Stimulated activated CD4-positive, alpha-beta T cell treated with anti-CD3 and anti-CD28 coated beads, Interleukin-4, amount 100 ng/mL, for 48 hours (primary cell): ENCODE results near the gene TPK1.

ENCODE experiments used
- DNase-seq, 2 donors: peaks; one replicate each; pipeline ENCODE4 v3.0.0-alpha.2; 2020; ENCODE audit warnings: low read depth in 2 of 2

TPK1 gene

DNA sequence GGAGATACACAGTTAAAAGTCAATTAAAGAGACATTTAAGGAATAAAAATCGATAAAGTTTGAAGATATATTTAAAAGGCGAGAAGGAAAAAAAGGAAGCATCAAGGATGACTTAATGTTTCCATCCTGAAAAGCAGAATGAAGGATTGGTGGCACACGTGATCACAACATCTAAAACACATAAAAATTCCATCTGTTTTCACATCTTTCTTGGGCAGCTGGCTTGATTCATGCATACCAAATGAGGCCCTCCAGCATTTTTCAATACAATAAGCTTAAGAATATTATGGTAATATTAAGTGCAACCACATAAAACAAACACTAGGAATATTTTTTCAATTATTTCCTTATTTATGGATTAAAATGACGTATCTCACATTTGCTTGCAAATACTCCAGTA, 112.6 kb downstream of the TPK1 start:
- DNase-seq, result no peak

- DNase-seq, result no peak
Observed at GRCh38 chr7:144720710-144721109, 115.1 kb downstream of the TPK1 start.

DNA sequence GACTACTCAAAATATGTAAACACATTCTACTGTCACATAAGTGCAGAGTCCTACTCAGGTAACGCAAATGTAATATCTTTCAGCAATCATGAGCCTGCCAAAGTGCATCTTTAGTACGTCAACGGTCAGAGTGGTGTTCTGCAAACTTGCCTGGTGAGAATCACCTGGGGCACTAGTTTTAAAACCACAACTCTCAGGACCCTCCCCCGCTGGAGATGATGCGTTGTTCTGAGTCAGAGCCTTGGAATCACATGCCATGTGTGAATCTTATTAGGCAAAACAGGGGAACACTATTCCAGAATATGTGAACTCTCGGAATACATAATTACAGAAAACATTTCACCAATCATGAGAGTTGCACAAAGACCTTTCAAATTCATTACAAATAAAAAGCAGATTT, 115.7 kb downstream of the TPK1 start:
- no peak for DNase-seq

GRCh38 chr7:144717720-144718119, 118.1 kb downstream of the TPK1 start:
- DNase-seq, result no peak

GRCh38 chr7:144713850-144714249, 122.0 kb downstream of the TPK1 start:
- DNase-seq, result no peak

- no peak for DNase-seq
Observed at GRCh38 chr7:144710791-144711190, 125.1 kb downstream of the TPK1 start.

DNA sequence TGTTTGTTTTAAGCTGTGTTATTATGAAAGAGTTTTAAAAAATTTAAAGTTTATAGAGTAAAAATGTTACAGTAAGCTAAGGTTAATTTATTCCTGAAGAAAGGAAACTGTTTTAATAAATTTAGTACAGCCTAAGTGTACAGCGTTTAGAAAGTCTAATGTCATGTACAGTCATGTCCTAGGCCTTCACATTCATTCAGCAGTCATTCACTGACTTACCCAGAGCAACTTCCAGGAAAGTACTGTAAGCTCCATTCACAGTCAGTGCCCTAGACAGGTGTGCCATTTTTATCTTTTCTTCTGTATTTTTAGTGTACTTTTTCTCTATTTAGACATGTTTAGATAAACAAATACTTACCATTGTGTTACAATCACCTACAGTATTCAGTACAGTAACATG, 126.8 kb downstream of the TPK1 start:
- DNase-seq, result no peak

GRCh38 chr7:144691240-144691639, 144.6 kb downstream of the TPK1 start:
- no peak for DNase-seq

DNA sequence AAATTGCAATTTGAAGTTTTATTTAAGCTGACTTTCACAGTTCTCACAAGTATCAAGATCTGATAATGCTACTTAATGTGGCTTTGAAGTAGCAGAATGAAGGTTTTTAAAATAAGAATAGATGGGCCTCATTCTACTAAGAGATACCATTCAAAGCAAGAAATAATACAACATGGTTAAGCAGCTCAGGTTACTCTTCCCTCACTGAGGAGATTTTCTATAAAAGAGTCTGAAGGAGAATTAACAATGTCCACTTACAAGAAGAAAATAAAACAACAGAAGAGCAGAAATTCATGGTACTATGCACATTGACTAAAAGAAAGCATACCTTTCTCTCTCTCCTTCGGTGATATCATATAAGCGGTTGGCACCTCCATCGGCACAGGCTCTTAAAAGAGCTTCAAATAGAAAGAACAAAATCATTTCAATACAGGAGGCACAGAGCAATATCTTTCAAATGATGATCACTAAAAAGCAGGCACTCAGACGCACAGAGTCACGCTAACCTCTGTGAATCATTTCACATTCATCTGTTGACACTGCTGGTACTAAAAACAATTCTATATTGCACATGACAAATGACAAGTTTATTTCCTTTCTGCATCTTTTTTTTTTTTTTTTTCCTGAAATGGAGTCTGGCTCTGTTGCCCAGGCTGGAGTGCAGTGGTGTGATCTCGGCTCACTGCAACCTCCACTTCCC, 153.1 kb downstream of the TPK1 start:
- no peak for DNase-seq

DNA sequence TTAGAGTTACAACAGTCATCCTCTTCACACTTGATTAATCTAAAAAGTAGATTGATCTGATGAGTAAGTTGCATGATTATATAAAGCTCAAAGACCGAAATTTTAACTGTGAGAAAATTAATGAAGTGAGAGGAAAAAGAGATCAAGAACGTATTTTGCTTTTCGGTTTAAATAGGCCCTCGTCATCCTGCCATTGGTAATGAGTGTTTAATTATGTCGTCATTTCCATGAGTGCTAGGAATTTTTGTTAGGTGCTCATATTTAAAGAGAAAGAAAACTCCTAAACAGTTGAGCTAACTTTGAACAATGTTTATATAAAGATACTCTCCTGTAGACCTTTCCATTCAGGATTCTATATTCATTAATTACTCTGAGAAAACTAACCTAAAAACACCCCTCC, 159.4 kb downstream of the TPK1 start:
- DNase-seq, result no peak

GRCh38 chr7:144674550-144674949, 161.3 kb downstream of the TPK1 start:
- DNase-seq, result no peak

DNA sequence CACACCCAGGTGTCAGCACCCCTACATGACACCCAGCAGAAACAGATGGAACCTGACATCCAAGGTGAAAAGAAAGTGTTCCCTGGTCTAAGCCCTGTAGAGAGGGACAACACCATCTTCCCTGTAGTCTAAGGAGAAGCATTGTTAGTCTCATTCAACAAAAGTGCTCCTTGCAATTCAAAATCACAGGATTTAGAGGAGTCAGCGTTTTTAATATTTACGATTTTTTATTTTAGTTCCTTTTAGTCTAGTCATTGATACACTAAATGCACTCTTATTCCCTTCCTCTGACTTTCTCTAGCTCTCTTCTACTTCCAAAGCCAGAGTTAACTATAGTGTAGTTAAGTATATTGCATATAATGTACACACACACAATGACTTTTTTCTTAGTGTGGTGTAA, 163.0 kb downstream of the TPK1 start:
- no peak for DNase-seq

DNA sequence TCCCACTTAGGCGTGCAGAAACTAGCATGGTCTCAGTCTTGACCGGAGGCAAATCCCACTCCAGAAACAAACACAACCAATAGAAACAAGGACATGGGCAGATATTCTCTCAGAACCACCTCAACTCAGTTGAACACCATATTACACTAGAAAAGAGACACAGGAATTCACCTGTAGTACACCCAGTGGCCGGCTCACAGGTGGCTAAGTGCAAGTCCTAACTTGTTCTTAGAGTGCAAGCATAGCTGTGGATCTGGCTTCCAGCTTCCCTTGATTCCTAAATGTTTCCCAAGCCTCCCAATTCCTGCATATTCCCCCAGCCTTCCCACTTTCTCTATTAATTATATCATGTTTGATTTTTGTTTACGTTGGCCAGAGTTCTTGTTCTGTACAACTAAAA, 164.4 kb downstream of the TPK1 start:
- DNase-seq, result no peak

GRCh38 chr7:144670218-144670617, 165.6 kb downstream of the TPK1 start:
- no peak for DNase-seq

DNA sequence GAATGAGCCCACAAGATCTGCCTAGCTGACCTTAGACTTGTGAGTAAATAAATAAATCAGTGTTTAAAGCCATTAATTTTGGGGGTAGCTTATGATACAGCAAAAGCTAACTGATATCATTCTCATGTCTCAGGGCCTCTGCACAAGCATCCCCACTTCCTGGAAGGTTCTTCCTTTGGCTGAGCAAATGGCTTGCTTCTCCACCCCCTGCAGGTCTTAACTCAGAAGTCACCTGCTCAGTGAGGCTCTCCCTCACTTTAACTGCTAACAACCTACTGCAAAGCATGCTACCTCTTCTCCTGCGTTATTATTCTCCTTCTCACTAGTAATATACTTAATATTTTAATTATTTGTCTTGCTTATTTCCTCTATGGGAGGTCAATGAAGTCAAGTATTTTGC, 167.3 kb downstream of the TPK1 start:
- no peak for DNase-seq

- DNase-seq, result no peak
Observed at GRCh38 chr7:144665689-144666381, 170.0 kb downstream of the TPK1 start.

DNA sequence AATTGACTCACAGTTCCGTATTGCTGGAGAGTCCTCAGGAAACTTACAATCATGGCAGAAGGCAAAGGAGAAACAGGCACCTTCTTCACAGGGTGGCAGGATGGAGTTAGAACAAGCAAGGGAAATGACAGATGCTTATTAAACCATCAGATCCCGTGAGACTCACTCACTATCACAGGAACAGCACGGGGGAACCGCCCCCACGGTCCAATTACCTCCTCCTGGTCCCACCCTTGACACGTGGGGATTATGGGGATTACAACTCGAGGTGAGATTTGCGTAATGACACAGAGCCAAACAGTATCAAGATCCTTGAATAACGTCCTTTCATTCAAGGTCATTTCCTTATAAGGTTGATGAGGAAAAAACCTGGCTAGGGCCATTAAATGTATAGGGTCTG, 176.6 kb downstream of the TPK1 start:
- no peak for DNase-seq

DNA sequence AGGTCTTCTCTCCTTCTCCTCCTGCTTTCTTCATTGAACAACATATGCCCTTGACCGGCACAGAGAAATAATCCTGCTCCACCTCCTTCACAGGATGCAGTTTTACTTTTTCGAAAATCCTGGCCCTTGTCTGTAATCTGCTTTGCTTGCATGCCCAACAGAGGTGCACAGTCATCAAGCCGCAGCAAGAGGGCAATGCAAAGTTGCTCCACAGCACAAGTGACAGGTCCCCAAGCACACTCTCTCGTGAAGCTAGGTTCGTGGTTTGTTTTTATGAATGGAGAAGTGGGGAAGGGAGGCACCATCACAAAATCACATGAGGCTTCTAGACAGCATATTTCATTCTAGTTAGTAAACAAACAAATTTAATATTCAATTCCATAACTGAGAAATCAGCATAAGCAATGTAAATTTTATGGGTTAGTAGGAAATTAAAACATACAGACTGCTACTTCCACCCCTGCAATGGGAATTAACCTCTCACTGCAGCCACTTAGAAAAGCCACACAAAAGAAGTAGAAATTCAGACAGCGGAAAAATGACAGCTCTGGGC, 178.8 kb downstream of the TPK1 start:
- DNase-seq, result no peak

- no peak for DNase-seq
Observed at GRCh38 chr7:144653449-144653848, 182.4 kb downstream of the TPK1 start.

DNA sequence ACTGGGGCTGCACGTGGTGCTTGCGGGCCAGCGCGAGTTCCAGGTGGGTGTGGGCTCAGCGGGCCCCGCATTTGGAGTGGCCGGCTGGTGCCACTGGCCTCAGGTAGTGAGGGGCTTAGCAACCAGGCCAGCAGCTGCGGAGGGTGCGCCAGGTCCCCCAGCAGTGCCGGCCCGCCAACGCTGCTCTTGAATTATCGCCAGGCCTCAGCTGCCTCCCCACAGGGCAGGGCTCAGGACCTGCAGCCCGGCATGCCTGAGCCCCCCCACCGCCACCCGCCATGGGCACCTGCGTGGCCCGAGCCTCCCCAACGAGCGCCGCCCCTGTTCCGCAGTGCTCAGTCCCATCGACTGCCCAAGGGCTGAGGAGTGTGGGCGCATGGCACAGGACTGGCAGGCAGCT, 185.4 kb downstream of the TPK1 start:
- no peak for DNase-seq

DNA sequence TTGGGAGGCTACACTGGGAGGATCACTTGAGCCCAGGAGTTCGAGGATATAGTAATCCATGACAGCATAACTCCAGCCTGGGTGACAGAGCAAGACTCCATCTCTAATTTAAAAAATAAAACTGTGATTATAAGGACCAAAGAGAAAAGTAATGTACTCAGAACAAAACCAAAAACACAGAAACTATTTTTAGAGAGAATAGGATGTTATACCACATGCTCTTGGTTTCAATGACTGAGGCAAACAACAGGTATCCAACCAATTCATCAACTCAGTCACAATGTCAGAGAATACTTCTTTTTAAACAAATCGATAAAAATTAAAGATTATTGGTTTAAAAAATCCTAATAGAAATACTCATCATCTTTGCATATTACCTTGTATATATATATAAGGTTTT, 186.7 kb downstream of the TPK1 start:
- DNase-seq, result no peak

DNA sequence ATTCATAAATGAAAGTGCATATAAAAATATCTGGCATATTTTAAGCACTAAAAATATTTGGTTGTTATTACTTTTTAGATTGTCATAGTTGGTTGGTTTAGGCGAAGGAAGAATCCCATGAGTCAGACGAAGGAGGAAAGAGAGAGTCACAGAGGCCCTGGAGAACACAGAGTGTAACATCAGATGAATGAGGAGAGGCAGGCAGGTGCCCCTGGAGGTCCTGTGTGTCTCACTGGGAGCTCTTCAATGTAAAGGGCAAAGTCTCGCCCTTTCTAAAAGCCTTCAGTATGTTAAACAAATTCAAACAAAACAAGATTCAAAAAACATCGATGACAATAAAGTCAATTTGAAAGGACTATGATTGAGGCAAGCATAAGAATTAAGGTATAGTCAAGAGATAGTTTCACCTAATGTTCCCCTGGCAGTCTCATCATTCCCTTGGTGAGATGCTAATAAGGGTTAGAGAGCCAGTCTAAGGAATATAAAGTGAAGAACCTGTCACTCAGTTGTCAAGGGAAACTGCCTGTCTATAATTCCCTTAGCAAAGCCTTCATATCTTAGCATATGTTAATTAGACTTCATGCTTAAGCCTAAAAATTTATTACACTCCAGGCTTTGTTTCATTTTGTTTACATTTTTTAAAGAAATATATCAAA, 194.3 kb downstream of the TPK1 start:
- DNase-seq, result no peak

GRCh38 chr7:144632724-144633123, 203.1 kb downstream of the TPK1 start:
- no peak for DNase-seq
